HAP-1 (cell line): ENCODE results near the gene MGAT4A.
A peak's percentile ranks its signal among the peaks of the same experiment; 100 is the strongest.

Experiments
- DNase-seq, 2 experiments: peaks; one replicate each; pipeline ENCODE4 v3.0.0-alpha.2; 2016 to 2020; ENCODE audit warnings: low spot score in 2 of 2
- H3K27me3 ChIP-seq: fragments of 250-450 bp; sonication (Bioruptor Pico); 2 replicates; pipeline ENCODE4 v1.5.1; 2020; ENCODE audit warnings: low read depth, mild to moderate bottlenecking, moderate library complexity
- H3K36me3 ChIP-seq: fragments of 250-450 bp; sonication (Bioruptor Pico); replicated peaks from 2 replicates; pipeline ENCODE4 v1.5.1; 2020; ENCODE audit warnings: mild to moderate bottlenecking
- H3K4me1 ChIP-seq: fragments of 250-450 bp; sonication (Bioruptor Pico); 2 replicates; pipeline ENCODE4 v1.5.1; 2020; ENCODE audit warnings: mild to moderate bottlenecking
- H3K4me3 ChIP-seq: fragments of 250-450 bp; sonication (Bioruptor Pico); 2 replicates; pipeline ENCODE4 v1.5.1; 2020; ENCODE audit warnings: mild to moderate bottlenecking, moderate library complexity
- H3K9me3 ChIP-seq: fragments of 250-450 bp; sonication (Bioruptor Pico); 2 replicates; pipeline ENCODE4 v1.5.1; 2020; ENCODE audit warnings: mild to moderate bottlenecking, moderate library complexity
- in situ Hi-C: fragments of 300-500 bp; cut with MboI; formaldehyde crosslinking; loops from 3 replicates; pipeline ENCODE4 v1.14.3; 2020; ENCODE audit warnings: low sequenced_read_pairs, inconsistent platforms, mixed read lengths

MGAT4A gene

DNA sequence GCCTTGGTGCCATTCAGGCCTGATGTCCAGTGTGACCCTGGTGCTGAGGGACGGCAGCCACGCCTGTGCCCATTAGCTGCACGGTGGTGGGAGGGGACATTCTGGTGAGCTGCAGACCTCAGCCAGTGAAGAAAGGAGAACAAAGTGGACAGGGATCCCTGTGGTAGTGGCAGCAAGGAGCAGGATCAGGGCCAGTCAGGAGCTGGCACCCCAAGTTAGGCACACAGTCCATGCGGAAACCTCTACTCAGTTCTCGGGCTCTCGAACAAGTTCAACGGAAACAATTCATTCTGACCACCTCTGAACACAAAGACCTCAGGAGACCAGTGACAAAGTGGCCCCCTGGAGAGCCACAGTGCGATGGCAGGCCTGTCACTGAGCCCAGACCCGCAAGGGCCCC lies 152.7 kb downstream of the MGAT4A start:
- DNase-seq: no peak
- Histone ChIP-seq H3K9me3 (no peaks in the 10 kb centered on the region), H3K4me3 (no peak overlapping the region), H3K4me1 (no peaks in the 10 kb centered on the region), H3K27me3 (no peaks in the 10 kb centered on the region), H3K36me3 (peaks cover 4% of the 10 kb centered on the region; the same call in 1 of the 2 replicates)
- in situ Hi-C loops: no loop called here

DNA sequence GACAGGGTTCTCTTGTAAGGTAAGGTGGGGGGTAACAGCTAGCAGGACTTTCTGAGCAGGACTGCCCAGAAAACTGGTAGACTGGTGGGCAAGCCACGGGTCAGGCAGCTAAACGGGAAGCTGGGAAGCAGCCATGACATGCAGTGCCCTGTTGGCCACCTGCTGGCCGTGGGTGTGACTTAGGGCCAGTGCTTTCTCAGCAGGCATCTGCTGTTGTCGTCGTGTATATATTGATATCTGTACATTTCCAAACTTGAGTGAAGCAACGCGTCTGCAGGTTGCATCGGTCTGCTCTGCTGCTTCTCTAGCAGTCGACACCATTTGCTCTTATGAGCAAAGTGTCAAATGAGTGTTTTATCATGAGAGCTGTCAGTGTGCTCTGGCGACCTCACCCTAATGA lies 153.6 kb downstream of the MGAT4A start:
- Histone ChIP-seq H3K27me3 (no peaks in the 10 kb centered on the region), H3K4me3 (no peak overlapping the region), H3K4me1 (no peaks in the 10 kb centered on the region), H3K9me3 (no peaks in the 10 kb centered on the region), H3K36me3 (peaks cover 10% of the 10 kb centered on the region; the same call in 1 of the 2 replicates)
- in situ Hi-C loops: no loop called here
- no peak for DNase-seq

DNA sequence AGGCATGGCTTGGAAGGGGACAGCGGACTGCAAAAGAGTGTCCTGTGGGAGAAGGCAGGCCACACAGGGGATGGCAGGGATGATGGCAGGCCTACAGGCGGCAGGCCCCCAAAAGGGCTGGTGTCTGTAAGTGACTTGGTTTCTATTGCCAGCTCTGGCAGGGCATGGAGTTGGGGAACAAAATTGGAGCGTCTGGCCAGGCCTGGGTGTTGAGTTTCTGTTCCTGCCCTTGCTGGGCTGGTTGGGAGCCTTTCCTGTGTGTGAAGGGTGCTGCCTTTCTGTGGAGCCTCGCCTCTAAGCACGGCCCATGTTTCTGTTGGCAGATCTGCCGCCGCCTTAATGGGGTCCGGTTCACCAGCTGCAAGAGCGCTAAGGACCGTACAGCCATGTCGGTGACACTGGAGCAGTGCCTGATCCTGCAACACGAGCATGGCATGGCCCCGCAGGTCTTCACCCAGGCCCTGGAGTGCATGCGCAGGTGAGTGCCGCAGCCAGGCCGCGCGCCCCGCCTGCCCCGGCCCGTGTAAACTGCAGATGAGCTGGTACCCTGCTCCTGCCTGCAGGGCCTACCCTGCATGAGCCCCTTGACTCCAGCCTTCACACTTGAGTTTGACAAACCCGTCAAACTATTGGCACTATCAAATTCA lies 154.1 kb downstream of the MGAT4A start:
- no peaks in the 10 kb centered on the region for H3K27me3 ChIP-seq
- DNase-seq: no peak
- no peaks in the 10 kb centered on the region for H3K4me1 ChIP-seq
- no peak overlapping the region for H3K4me3 ChIP-seq
- in situ Hi-C loops: no loop called here
- H3K9me3 ChIP-seq: no peaks in the 10 kb centered on the region
- H3K36me3 ChIP-seq: peaks cover 7% of the 10 kb centered on the region; the same call in 1 of the 2 replicates

DNA sequence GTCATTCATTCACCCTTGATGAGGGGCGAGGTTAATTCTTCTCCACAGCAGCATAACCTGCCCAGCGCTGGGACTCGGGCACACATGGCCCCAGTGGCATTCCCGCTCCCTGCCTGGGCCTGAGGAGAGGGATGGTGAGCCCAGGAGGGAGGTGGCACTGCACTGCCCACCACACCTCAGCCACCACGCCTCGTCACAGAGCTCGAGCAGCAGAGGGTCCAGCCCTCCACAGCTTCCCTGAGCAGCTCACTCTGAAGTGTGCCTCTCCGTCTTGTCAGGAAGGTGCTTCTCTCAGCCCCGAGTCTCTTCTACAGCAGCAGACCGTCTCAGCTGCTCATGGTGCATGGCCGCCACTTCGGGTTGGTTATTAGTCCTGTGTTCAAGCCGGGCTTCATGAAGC lies 157.5 kb downstream of the MGAT4A start:
- Histone ChIP-seq H3K4me3 (no peak overlapping the region), H3K4me1 (no peaks in the 10 kb centered on the region), H3K27me3 (no peaks in the 10 kb centered on the region), H3K9me3 (no peaks in the 10 kb centered on the region), H3K36me3 (peaks cover 19% of the 10 kb centered on the region)
- peak in 1 of 2 experiments; percentile 3 for DNase-seq
- in situ Hi-C loops: no loop called here

DNA sequence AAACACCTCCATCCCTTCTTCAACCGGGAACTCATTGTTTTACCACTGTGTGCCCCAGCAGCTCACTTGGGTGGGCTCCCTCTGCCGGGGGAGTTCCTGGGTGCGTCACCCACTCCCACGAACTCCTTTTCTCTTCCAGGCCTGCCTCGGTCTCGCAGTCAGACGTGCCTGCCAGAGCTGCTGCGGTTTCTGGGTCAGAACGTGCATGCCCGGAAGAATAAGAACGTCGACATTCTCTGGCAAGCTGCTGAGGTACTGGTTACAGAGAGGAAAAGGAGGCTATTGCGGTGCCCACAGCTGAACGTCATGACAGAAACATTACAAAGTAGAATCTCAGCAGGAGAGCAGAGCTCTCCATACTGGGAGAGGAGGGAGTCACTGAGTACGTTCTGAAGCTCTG lies 158.3 kb downstream of the MGAT4A start:
- H3K4me1 ChIP-seq: no peaks in the 10 kb centered on the region
- in situ Hi-C loops: no loop called here
- H3K36me3 ChIP-seq: peaks cover 24% of the 10 kb centered on the region
- H3K27me3 ChIP-seq: no peaks in the 10 kb centered on the region
- no peak overlapping the region for H3K4me3 ChIP-seq
- no peak for DNase-seq
- no peaks in the 10 kb centered on the region for H3K9me3 ChIP-seq

DNA sequence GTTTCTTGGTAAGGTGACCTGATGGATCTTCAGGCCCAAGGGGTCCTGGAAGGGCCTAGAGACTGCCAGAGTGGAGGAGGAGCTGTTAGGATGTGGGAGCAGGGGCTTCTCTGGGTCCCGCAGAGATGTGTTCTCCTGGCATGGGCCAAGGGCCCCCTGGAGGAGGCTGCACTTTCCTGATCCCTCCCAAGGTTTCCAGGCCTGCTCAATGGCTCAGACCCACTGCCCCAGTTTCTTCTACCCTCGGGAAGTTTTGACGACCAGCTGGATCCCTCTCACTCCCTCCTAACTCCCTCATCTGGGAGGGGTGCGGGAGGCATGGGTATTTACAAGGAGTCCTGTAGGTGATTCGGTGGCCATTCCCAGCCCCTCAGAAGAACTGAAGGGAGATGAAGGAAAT lies 158.7 kb downstream of the MGAT4A start:
- no peaks in the 10 kb centered on the region for H3K9me3 ChIP-seq
- in situ Hi-C loops: no loop called here
- no peaks in the 10 kb centered on the region for H3K27me3 ChIP-seq
- no peak overlapping the region for H3K4me3 ChIP-seq
- H3K4me1 ChIP-seq: no peaks in the 10 kb centered on the region
- DNase-seq: no peak
- peaks cover 24% of the 10 kb centered on the region for H3K36me3 ChIP-seq

DNA sequence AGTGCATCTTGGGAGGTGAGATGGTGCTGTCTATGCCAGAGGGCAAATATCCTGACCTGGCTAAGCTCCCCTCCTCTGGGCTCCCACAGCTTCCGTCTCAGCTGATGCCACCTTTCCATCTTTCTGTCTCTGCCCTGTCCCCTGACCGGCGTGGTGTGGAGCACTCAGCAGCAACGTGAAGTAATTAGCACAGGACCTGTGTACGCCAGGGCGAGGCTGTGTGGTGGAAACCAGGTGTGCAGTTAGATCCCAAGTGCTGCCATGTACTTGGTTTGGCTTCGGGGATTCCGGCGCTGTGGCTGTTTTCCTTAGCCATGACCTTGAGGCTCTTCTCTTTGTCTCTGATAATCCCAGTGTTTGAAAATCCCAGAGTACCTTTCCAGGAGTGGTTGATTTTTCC lies 159.1 kb downstream of the MGAT4A start:
- no peak for DNase-seq
- no peaks in the 10 kb centered on the region for H3K27me3 ChIP-seq
- H3K4me3 ChIP-seq: no peak overlapping the region
- H3K36me3 ChIP-seq: peaks cover 24% of the 10 kb centered on the region
- H3K9me3 ChIP-seq: no peaks in the 10 kb centered on the region
- no peaks in the 10 kb centered on the region for H3K4me1 ChIP-seq
- in situ Hi-C loops: no loop called here

DNA sequence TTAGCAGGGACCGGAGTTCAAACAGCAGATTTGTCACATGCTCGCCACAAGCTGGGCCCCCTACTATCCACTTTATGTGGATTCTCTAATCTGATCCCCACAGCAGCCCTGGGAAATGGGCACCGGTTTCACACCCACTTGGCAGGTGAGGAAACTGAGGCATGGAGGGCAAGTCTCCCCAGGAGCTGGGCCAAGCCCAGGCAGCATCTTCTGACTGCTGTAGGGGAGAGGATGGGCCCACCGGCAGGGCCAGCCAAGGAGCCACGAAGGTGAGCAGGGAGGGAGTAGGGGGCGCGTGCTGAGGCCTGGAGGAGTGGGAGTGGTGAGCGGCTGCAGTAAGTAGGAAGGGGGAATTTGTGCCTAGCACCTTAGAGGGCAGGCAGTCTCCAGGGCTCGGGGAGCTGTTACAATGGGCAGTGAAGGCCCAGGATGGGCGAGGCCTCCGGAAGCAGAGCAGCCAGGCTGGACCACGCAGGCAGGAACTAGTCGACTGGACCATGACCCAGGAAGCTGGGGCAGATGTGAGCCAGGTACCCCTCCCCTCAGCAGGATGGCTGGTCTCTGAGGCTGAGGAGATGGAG lies 159.7 kb downstream of the MGAT4A start:
- peaks cover 24% of the 10 kb centered on the region for H3K36me3 ChIP-seq
- H3K27me3 ChIP-seq: no peaks in the 10 kb centered on the region
- no peak overlapping the region for H3K4me3 ChIP-seq
- no peaks in the 10 kb centered on the region for H3K4me1 ChIP-seq
- DNase-seq: no peak
- in situ Hi-C loops: no loop called here
- no peaks in the 10 kb centered on the region for H3K9me3 ChIP-seq

DNA sequence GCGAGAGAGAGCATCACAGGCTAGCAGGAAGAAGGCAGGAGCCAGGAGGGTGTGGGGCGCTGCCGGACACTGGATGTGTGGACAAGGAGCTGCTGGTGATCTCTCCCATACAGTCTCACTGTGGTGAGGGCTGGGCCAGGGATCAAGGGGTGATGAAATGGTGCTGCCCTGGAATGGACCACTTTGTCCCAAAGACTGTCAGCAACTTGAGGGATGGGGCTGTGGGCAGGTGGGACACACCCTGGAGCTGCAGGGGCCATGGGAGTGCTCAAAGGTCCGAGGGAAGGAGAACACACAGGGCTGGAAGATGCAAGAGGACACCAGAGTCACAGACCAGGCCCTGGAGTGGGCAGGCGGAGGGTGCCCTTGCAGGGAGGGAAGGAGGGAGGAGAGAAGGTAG lies 160.6 kb downstream of the MGAT4A start:
- Histone ChIP-seq H3K36me3 (peaks cover 24% of the 10 kb centered on the region), H3K4me3 (no peak overlapping the region), H3K9me3 (no peaks in the 10 kb centered on the region), H3K27me3 (no peaks in the 10 kb centered on the region), H3K4me1 (no peaks in the 10 kb centered on the region)
- in situ Hi-C loops: no loop called here
- DNase-seq: no peak

DNA sequence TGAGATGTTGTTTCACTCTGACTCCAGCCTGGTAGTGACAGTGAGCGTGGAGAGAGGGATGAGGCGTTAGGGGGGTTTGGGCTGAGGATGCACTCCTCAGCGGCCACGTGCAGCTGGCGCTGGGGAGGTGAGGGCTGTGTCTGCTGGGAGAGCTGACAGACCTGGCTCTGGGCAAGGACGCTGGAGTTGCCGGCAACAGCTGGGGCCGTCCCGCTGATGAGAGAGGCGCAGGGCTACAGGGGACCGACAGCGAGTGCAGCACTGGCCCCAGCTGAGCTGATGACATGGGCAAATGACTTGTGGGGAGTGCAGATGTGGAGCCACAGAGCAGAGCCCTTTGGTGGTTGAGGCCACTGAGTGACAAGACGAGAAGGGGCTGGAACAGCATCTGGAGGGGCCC lies 161.0 kb downstream of the MGAT4A start:
- in situ Hi-C loops: no loop called here
- peaks cover 28% of the 10 kb centered on the region for H3K36me3 ChIP-seq
- H3K4me3 ChIP-seq: no peak overlapping the region
- no peaks in the 10 kb centered on the region for H3K9me3 ChIP-seq
- no peak for DNase-seq
- H3K4me1 ChIP-seq: no peaks in the 10 kb centered on the region
- no peaks in the 10 kb centered on the region for H3K27me3 ChIP-seq

DNA sequence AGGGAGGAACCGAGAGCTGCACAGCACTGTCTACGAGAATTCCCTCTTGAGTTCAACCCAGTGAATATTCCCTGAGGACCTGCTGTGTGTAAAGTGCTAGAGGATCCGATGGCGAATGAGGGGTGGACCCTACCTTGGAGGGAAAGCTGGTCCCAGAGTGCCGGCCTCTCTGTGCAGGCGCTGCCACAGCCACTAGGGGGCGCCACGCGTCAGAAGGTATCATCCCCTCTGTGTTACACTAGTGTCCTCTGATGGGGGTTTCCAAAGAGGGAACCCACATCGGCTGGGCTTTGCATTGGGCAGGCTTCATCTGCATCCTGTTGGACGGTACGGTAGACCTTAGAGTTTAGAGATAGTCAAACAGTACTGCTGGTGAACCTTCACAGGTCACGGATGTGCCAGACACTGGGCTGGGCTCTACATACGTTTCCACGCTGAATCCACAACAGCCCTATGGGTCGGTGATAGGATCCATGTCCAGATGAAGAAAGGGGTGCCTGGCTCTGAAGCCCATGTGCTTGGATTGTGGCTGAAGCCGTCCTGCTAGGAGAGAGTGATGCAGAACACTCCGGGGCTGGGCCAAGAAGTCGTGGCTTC lies 161.6 kb downstream of the MGAT4A start:
- no peaks in the 10 kb centered on the region for H3K27me3 ChIP-seq
- in situ Hi-C loops: no loop called here
- DNase-seq: peak in 1 of 2 experiments; percentile 77
- H3K4me1 ChIP-seq: no peaks in the 10 kb centered on the region
- no peaks in the 10 kb centered on the region for H3K9me3 ChIP-seq
- peaks cover 33% of the 10 kb centered on the region for H3K36me3 ChIP-seq
- no peak overlapping the region for H3K4me3 ChIP-seq
